Stimulated activated CD8-positive, alpha-beta memory T cell treated with anti-CD3 and anti-CD28 coated beads, Interleukin-4, amount 100 ng/mL, for 4 hours (primary cell): ENCODE measurements around the gene CNTN4.

ENCODE experiments used
- DNase-seq, 2 donors: peaks; one replicate each; pipeline ENCODE4 v3.0.0-alpha.2; 2020; ENCODE audit warnings: low read depth in 2 of 2, low spot score in 1 of 2

CNTN4 gene

DNA sequence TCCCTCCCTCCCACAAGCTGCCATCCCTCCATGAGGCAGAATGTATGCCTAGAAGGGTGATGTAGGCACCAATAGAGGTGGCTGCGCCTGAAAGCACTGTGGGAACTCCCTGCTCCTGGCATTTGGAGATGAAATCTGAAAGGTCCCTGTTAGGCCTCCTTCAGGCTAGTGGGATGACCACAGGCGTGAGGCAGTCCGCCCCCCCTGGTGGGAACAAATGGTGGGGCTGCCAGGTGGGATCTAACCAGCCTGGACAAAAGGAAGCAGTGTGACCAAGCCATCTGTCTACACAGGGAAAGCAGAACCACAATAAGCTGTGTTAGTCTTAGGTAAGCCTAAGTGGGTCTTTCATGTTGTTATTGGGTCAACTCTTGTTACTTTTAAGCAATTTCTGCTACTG, 986.2 kb downstream of the CNTN4 start:
- no peak for DNase-seq

DNA sequence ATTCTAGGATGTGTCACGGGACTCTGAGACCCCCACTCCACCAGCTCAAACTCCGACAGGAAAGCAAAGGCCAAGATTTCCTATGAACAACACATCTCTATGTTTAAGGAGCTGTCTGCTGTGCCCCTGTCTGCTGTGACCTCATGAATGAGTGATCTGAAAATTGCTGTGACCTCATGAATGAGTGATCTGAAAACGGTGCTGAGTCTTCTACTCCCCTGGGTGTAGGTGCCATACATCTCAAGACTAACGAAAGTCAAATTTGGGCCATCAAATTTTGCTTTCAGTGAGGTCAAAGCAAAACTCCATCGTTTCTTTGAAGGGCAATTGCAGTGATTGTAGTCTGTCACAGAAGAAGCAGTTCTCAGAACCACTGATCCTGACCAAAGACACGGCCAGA, 987.1 kb downstream of the CNTN4 start:
- no peak for DNase-seq

DNA sequence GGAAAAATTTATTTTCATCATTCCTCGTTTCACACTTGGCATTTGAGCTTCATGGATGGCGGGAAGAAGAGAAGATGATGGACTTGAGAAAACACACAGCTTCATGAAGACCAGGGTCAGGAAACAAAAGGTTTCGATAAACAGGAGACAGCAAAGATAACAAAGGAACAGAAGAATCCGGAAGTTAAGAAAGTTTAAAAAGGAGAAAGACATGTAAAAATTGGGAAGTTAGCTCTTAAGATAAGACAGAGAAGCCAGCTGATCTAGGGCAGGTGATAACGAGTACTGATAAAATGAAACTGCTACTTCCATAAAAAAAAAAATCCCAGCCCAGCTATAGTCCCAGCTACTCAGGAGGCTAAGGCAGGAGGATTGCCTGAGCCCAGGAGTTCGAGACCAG, 987.6 kb downstream of the CNTN4 start:
- no peak for DNase-seq

DNA sequence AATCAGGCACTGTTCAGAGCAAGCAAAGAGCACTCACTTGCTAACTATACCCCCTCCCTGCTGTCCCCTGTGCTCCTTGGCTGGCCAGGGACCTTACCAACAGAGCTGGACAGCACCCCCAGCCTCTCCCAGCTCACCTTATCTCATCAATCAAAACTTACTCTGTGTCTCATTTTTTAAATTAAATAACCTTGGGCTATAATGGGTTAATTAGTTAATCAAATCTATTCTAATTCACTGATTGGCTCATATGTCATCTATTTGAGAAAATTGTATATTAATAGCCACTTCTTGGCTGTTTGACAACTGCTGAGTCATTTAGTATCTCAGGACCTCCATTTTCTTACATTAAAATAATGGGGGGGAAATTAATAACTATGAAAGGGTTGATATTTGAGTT, 988.6 kb downstream of the CNTN4 start:
- DNase-seq = no peak

DNA sequence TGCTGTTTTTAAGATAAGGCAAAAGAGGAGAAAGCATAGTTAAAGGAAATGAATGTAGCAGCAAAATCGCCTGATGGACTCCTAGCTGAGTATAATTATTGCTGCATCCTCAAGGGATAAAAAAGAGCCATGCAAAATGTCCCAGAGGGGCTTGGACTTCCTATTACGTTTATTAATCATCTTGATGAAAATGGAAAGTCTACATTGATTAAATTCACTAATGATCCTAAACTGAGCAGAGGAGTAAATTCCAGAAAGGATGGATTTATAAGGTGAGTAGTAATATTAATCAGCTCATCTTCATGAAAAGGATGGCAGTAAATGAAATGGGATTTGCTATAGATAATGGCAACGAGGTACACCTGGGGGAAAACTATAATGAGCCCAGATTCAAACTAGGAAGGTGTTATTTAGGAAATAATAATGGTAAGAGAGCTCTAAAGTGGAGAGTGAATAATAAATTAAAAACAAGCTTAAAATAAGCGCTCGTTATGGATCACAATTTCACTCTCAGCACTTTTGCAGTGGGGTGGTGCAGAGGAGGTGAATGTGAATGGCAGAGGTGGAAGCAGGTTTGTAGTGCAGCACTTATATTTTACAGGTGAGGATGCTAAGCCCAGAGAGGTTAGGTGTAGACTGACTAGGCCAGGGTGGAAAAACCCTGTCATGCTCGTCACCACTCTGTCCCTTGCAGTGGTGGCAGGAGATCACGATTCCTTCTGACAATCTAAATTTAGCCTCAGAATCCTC, 989.2 kb downstream of the CNTN4 start:
- no peak for DNase-seq

DNA sequence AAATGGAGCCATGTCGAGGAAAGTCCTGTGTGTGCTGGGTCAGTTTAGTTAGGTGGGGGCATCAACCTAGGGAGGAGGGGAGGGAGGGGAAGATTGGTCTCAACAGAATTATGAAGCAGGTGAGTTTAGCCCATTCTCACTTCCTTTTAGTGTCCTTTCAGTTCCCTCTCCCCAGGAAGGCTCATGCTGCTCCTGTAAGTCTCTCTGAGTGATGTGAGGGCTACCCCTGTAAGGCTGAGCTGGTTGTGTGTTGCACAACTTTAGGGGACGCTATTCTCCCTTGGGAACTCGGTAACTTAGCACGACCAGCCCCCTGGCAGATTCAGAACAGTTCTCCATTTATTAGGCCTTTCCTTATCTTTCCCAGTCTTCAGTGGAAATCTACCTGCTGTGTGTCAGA, 990.4 kb downstream of the CNTN4 start:
- no peak for DNase-seq

DNA sequence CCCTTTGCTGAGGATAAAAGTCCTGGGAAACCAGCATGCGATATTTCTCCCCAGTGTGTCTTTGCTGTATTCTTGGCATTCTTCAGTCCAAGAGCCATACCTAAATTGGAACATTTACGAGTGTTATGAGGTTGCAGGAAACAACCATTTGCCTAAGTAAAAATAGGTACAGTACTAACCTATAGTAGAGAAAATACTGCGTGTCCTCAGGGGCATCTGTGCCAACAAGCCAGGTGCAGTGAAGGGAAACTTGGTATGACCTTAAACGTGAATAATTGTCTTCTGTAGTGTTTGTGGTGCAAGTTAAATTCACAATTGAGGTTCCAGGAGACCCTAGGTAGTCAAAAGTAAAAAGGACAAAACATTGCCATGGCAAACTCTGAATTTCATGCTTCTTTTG, 999.3 kb downstream of the CNTN4 start:
- DNase-seq = no peak

DNA sequence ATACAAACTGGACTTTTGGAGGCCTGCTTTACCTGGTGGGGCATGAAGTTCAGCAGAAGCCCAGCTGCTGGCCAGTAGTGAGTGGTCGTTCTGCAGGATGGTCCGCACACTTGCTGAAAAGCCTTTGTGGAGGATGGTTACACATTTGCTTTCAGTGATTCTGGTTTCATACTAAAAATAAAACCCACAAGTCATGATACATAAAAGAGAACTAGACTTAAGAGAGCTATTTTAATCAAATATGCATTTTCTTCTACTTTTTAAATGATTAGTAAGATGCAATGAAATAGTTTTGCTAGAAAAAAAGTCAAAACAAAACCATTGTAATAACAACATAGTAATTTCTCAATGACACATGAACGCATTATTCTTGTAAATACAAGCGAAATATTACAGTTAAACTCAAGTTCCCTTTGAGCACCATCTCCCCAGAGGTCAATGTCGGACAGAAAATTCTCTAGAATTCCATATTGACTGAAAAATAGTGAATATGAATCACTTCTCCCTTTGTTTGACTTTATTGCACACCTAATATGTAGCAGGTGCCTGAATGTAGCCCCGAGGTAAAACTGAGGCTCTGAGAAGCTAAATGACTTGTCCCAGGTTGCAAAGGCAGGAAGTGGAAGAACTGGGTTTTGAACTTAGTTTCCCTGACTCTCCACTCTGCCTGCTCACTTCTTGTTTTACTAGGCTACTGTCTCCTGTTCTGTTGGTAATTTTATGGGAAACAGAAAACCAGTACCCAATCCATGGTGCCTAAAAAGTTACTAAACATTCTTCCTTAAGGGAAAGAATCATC, 1003.2 kb downstream of the CNTN4 start:
- no peak for DNase-seq

DNA sequence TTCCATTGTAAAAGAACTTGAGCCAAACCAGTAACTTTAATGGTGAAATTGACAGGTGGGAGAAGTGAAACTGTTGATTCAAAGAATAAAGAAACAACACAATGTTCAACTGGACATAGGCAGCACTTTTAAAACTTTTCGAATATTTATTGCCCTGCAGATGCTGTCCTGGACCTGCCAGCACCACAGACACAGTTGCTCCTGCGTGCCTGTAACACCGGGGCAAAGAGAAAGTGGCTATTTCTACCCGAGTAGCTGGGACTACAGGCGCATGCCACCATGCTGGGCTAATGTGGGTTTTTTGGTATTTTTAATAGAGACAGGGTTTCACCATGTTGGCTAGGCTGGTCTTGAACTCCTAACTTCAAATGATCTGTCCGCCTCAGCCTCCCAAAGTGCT, 1004.1 kb downstream of the CNTN4 start:
- DNase-seq = no peak

DNA sequence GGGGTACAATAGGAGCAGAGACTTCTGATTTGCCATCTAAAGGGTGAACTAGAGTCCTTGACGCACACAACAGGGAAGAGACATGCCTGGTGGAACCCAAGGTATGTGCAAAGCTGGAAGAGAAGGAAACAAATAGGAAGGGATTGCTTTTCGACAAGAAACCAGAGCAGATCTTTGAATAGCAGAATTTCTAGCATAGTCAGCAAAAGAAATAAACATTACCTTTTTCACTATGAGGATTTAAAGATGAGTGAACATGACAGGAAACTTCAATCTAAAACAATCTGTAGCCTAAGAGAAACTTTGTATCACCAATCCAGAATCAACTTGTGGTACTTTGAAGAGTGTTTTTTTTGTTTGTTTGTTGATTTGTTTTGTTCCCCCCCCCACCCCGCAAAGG, 1006.6 kb downstream of the CNTN4 start:
- no peak for DNase-seq

DNA sequence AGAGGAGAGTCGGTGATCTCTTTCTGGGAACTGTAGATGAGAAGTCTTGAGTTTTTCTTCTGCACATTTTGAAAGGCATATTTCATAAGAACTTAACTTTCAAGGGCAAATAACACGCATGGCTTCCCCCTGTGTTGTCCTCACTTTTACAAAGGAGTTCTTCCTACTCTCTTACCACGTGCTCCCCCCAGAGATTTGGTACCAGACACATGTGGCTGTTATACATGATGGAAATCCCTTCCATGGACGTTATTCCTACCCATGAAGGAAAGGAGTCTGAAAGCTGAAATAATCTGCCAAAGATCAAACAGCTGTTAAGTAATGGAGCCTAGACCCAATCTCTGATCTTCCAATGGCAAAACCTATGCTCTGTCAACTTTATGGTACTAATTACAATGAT, 1007.1 kb downstream of the CNTN4 start:
- DNase-seq = no peak

DNA sequence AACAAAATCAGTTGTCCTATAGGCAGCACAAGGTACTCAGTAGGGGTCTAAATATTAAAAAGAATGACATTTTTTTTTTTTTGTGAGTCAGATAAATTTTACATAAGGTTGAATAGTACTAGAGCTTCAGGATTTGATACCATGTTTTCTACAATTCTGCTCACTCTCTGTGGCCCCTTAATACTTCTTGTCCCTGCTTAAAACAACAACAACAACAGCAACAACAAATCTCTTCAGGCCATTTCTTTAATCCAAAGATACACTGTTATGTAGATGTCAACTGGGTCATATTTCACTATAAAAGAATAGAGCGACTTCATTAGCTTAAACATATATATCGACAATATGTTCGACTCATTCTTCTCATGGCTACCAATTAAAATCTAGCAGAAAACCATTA, 1008.5 kb downstream of the CNTN4 start:
- no peak for DNase-seq
